GM18951 (cell line): ENCODE results near the gene PTPRM.
"Not testable (repeated sequence)": the region's sequence is repeated elsewhere in the genome, so short reads cannot be mapped to it uniquely, and the experiment has no call there.

Source experiments
- POLR2A ChIP-seq: IDR thresholded peaks from 4 replicates; pipeline ENCODE4 v1.6.1; 2011; ENCODE audit warnings: mild to moderate bottlenecking; ENCODE audit not compliant: insufficient read length, insufficient read depth; ENCODE audit errors: extremely low read depth
- in situ Hi-C: fragments of 300-500 bp; cut with MboI; formaldehyde crosslinking; loops from one replicate; pipeline ENCODE4 v1.12.0; 2022; ENCODE audit warnings: low sequenced_read_pairs, mixed read lengths, inconsistent platforms; ENCODE audit not compliant: unreplicated experiment

The PTPRM gene

DNA sequence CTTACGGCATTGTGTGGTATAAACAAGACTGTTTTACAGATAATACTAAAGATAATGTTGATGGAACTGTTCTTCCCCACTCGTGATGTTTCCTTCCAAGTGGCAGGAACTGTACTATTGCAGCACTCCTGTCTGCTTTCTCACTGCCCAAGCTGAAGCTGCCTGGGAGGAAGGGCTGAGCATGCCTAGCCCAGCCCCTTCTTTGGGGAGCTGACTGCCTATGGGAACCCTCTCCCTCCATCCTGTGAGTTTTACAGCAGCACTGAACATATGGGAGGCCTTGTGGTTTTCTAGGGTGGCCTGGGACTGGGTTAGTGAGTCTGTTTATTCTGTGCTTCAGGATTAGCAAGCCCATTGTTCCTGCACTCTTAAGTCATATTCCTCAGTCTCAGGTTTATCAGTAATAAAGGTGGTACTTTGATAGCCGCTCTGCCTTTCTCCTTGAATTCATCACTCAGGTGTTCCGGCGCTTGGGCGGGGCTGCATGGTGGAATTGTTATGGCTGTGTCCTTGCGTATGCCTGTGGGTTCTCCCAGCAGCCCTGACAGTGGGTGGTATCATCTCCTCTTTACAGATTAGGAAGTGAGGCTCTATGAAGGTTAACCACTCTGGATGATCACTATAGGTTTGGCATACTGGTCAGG, 379.7 kb downstream of the PTPRM start:
- TF ChIP-seq POLR2A, result no peak
- in situ Hi-C loops, result no loop called here

DNA sequence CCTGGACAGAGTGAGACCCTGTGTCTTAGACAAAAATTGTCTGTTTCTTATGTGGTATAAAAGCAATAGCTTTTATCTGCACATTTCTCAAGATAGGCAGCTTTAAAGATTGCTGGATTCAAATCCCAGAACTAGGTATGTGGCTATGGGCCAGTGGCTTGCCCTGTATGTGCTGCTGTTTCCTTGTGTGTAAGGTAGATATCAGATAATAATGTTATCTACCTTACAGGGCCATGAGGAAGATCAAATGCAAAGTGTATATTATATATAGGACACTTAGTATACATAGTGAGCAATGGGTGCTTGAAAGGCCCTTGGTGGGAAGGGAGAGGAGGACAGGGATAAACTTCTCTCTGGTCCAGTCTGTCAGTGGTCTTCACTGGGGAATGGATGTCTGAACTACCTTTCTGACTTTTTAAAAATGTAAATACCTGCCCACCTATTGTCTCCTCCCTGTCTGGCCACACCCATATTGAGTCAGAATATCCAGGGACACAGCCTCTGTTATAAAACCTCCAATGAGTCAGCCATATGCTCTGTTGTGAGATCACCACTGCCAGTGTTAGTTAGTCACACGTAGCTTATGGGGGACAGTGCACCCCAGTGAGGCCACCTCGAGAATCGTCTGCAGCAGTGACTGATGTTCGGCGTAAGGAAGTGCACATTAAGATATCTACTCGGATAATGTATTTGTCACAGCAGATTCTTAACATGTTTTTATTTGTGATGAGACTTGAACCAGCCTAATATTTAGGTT, 383.4 kb downstream of the PTPRM start:
- in situ Hi-C loops, result no loop called here
- no peak for TF ChIP-seq POLR2A

DNA sequence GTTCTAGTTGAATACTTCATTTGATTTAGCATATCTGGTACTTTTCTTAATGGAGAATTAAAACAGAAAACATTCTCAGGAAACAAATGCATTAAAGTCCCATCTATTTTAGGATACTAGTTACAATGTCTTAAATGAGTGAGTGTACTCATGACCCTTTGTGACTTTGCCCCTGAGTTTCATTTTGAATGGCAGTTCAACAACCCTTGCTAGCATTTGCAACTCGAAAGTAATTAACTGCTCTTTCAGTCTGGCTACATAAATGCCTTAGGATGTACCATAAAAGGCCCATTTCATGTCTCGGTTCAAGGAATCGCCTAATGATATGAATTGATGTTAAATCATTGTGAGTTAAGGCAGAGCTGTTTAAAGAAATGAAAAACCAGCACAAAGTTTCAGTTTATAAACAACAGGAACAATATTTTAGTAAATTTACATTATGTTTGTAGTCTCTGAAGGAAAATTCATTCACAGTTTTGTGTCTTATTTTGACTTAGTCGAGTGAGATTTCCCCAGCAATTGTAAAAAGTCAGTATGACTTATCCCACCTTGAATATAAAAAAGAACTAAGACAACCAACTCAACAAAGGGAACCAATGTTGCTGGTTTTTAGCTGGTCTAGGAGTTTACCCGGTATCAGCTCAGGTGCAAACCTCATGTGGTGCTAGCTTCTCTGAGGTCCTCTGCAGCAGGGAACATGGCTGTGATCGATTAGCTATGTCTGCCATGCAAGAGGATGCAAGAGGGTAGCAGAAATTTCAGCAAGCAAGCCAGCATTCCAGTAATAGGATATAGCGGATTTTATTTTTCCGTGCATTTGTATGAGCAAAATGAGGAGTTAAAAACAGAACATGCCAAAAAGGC, 386.2 kb downstream of the PTPRM start:
- in situ Hi-C loops, result no loop called here
- TF ChIP-seq POLR2A, result no peak

DNA sequence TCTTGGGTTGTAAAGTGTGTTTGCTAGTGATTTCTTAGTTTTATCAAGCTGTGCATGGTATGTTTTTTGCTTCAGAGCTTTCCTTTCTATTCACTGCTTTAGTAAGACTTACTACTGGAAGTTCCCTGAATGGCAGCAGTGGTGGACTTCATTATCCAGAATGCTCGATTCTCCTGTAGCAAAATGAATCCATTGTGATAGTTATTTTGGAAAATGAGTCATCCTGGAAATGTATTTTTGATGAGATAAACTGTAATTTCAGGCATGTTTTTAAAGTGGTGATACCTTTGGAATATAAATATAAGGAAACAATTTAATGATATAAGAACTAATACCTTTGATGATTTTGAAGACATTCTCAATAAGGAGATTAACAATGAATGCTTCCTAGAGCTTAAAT, 387.1 kb downstream of the PTPRM start:
- TF ChIP-seq POLR2A, result no peak
- in situ Hi-C loops, result no loop called here

DNA sequence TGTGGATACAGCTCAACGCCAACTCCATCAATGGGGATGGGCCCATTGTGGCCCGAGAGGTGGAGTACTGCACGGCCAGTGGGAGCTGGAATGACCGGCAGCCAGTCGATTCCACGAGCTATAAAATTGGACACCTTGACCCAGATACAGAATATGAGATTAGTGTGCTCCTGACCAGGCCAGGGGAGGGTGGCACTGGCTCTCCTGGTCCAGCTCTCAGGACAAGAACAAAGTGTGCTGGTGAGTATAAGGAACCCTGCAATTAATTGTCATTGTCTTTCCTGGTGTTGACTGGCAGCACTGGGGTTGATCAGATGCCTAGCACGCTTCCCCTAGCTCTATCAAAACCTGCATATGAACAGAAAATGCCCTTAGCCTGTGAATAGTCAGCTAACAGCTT, 388.1 kb downstream of the PTPRM start:
- no peak for TF ChIP-seq POLR2A
- in situ Hi-C loops, result no loop called here

DNA sequence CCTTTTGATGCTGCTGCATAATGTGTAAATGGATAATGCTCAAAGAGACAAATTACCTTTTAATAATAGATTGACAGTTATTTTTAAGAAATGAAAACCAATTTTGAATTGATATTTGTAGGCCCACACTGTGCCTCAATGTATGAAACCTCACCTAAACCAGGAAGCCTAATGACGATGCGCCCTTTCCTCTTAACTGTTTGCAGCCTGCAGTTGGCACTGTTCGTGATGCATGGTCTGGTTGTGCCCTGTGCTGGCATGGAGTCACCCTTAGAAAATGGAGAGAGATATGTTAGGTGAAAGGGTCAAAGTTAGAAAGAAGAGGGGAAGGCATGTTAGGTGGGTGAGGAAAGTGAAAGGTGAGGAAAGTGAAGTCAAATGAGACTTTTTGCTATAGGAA, 390.2 kb downstream of the PTPRM start:
- in situ Hi-C loops, result no loop called here
- no peak for TF ChIP-seq POLR2A

DNA sequence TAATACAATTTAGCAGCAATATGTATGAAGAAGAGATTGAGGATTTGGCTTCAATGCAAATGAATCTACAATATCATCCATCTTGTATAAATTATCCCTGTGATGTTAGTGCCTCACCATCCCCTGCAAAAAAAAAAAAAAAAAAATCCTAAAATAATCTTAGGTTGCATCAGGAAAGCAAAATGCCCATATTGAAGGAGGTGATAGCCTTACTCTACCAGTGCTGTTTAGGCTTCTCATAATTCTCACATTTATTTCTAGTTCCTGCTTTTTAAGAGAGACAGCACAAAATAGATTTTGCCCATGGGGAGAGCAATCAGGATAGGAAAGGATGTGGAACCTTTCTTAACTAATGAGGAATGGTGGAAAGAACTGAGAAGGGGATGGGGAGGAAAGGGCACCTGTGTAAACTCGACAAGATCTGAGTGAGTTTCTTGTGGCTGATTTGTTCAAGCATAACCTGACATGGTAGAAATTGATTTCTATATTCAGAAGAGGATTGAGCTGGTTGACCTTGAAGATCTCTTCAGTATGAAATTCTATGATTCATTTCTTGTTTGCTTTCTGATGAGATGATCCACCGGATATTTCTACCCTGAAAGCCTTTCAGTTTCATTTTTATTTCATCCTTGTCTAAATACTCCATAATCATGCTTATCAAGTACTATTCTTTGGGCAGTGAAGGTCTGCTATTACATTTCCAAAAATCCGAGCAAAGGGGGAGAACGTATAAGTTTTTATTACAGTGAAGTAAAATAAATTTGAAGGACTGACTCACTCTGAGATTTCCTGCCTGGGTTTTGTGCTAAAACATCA, 391.2 kb downstream of the PTPRM start:
- TF ChIP-seq POLR2A, result no peak
- in situ Hi-C loops, result no loop called here

DNA sequence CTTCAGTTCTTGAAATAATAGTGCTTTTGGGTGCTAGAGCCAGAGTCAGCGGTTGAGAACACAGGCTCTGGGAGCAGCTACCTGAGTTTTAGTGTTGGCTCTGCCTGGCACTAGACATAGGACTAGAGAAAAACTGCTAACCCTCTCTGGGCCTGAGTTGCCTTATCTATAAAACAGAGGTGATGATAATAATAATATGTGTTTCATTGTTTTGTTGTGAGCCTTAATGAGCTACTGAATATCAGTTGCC, 391.7 kb downstream of the PTPRM start:
- no peak for TF ChIP-seq POLR2A

DNA sequence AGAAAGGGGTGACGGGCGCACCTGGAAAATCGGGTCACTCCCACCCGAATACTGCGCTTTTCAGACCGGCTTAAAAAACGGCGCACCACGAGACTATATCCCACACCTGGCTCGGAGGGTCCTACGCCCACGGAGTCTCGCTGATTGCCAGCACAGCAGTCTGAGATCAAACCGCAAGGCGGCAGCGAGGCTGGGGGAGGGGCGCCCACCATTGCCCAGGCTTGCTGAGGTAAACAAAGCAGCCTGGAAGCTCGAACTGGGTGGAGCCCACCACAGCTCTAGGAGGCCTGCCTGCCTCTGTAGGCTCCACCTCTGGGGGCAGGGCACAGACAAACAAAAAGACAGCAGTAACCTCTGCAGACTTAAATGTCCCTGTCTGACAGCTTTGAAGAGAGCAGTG, 399.6 kb downstream of the PTPRM start:
- in situ Hi-C loops, result not testable (repeated sequence)

More for the DNA sequence above, 391.7 kb downstream of the PTPRM start:
- in situ Hi-C loops, result no loop called here

DNA sequence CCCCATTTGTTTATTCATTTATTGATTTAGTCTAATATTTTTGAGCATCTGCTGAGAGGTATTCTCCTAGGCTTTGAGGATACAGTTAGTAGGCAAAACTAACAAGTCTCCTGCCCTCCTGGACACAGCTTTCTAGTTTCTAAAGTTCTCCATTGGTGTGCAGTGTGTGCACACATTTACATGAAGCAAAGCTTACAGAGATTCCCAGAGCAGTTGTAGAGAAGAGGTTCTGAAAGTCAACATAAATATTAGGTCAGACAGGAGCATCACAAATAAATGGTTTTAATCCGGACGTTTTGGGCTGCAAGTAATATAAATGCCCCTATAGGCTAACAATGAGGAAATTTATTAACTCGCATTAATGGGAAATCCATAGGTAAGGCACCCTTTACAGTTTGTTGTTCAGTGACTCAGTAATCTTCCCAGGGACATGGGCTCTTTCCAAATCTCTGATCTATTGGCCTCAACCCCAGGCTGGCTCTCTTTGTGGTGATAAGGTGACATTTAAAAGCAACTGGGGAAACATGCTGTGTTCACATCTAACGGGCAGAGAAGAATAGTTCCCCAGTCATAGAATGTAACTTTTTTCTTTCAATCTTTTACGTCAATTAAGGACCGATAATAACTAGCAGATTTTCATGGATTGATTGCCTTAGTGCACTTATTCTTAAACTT, 407.2 kb downstream of the PTPRM start:
- no peak for TF ChIP-seq POLR2A
- in situ Hi-C loops, result no loop called here

DNA sequence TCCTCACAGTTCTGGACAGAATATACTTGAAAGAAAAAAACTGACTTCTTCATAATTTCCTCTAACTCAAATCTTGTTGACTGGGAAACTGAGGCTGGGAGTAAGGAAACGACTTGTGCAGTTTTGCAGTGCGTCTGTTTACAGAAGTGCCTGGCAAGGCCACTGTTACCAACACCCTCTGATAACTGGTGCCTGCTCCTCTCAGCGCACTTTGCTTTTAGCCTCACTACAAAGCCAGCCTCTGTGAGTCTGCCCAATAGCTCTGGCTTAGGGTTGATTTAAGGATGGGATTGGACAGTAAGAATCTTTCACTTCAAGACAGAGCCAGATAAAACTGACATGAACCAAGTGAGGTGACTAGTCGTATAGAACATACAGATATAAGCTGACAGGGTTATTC, 410.8 kb downstream of the PTPRM start:
- no peak for TF ChIP-seq POLR2A
- in situ Hi-C loops, result no loop called here

DNA sequence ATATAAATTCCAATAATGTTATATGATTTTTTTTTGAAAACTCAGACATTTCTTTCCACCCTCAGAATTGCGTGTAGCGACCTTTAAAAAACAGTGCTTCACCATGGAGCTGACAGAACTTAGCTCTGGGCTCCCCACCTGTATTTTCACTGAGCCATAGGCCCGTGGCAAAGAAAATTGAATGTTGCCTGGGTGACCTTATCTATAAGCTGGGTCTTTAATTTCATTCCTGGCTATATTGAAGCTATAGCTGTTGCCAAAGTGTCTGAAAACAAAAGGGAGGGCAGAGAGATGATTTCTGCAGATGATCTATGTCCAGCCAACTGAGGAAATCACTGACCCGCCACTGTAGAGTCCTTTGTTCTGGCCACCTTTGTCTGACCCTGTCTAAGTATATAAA, 411.7 kb downstream of the PTPRM start:
- in situ Hi-C loops, result no loop called here
- TF ChIP-seq POLR2A, result no peak

DNA sequence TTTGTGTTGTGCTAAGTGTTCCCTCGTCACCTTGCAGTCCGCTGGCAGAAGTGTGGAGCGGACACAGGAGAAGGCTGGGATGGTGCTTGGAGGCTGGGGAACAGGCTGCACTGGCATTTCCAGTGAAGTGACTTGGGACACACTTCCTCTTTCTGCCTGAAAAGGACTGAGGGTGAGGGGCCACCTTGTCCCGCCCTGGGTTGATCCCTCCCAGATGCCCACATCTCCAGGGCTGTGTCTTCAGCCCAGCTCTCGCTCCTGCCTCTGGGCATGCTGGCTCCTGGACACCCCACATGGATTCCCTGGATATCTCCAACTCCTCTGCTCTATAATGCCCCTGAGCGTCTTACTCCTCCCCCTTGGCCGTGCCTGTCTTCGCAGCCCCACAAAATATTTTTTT, 412.6 kb downstream of the PTPRM start:
- in situ Hi-C loops, result no loop called here
- TF ChIP-seq POLR2A, result no peak

DNA sequence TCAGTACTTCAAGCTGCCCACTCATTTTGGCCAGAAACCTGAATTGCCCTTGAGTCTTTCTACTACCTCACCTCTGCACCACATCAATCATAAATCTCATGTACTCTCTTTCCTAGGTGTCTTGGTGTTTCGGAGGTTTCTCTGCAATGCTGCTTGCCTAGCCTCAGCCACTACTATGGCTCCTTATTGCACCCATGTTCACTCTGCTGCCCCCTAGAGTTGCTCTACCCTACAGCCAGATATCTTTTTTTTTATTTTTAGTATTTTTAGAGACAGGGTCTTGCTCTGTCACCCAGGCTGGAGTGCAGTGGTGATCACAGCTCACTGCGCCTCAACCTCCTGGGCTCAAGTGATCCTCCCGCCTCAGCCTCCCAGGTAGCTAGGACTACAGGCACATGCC, 413.0 kb downstream of the PTPRM start:
- in situ Hi-C loops, result no loop called here
- no peak for TF ChIP-seq POLR2A
